ENCODE results near the gene TNFAIP6. TPM values are rescaled to one million over a fixed set of nuclear protein-coding genes. Genes with fewer than 3 reads are reported as not detected.
"Not testable (repeated sequence)": the region's sequence is repeated elsewhere in the genome, so short reads cannot be mapped to it uniquely, and the experiment has no call there.

TNFAIP6 gene
- total RNA-seq (not detected in 2 replicates), polyA plus RNA-seq (not detected in 2 replicates), polyA minus RNA-seq (not detected in 2 replicates)
- 0.33 TPM for total RNA-seq (2013)

GRCh38 chr2:151357359-151357758 lies at the start of gene TNFAIP6:
TNFAIP6 (plus strand) TSS chr2:151357592; CDS start chr2:151357667, 75 bp downstream.
- ChIA-PET CTCF (no interaction called here), POLR2A (no interaction called here)
- no peak for DNase-seq
- no peak within 1 kb of the TSS for H3K27ac ChIP-seq (ENCODE audit: low read length in 2 of 2)
- no peaks in the 10 kb centered on the region for H3K9me3 Mint-ChIP-seq (ENCODE audit: insufficient read depth)
- H3K79me2 ChIP-seq (ENCODE audit: control insufficient read depth, insufficient read depth, low read length), result no peaks in the 10 kb centered on the region
- no peaks in the 10 kb centered on the region for H3K9me3 ChIP-seq (ENCODE audit: control extremely low read depth in 1 of 3, control insufficient read depth in 2 of 3, insufficient read depth in 1 of 3, low read length in 2 of 3)
- H3K4me3 ChIP-seq (ENCODE audit: control extremely low read depth in 1 of 5, extremely low read depth in 1 of 5, insufficient read depth in 1 of 5, low read depth in 2 of 5, low read length in 4 of 5), result peak within 1 kb of the TSS in 1 of 5 experiments; percentile 44
- peaks cover 4% of the 10 kb centered on the region for H3K27me3 Mint-ChIP-seq
- H3K4me1 ChIP-seq (ENCODE audit: control insufficient read depth in 2 of 2, insufficient read depth in 2 of 2, low read length in 2 of 2), result no peaks in the 10 kb centered on the region
- TF ChIP-seq EZH2 (IDR thresholded peaks at IDR 0.05; ENCODE audit: borderline replicate concordance, insufficient read depth, low read depth, low read length, poor library complexity, severe bottlenecking) (no peak), CTCF (IDR thresholded peaks at IDR 0.05) (no peak)
- no peaks in the 10 kb centered on the region for H3K36me3 ChIP-seq (replicated peaks in 1 of 2; ENCODE audit: control extremely low read depth in 1 of 2, control insufficient read depth in 1 of 2, extremely low read depth in 1 of 2, insufficient read depth in 2 of 2, low read length in 1 of 2)
- no peak within 1 kb of the TSS for H3K27ac Mint-ChIP-seq
- no peak within 1 kb of the TSS for H3K4me3 Mint-ChIP-seq
- H3K4me2 ChIP-seq (replicated peaks; ENCODE audit: low read depth, low read length, poor library complexity, severe bottlenecking), result no peak within 1 kb of the TSS
- intact Hi-C loops (cut with micrococcal nuclease), result no loop called here
- no peaks in the 10 kb centered on the region for H4K20me1 ChIP-seq (ENCODE audit: control insufficient read depth, insufficient read depth, low read length, poor library complexity, severe bottlenecking)
- no peaks in the 10 kb centered on the region for H3K27me3 ChIP-seq (replicated peaks in 1 of 4; ENCODE audit: control extremely low read depth in 1 of 4, control insufficient read depth in 3 of 4, insufficient read depth in 4 of 4, low read length in 3 of 4)
- no peak within 1 kb of the TSS for H3K9ac ChIP-seq (ENCODE audit: low read length)
- WGBS (ENCODE audit: insufficient coverage), result 100% methylated on average over 1 of the region's 3 CpGs
- no peak for ATAC-seq (ENCODE audit: low read depth)
- H2AFZ ChIP-seq (ENCODE audit: insufficient read depth, low read depth, low read length, poor library complexity, severe bottlenecking), result no peak within 1 kb of the TSS
- H3K4me1 Mint-ChIP-seq, result no peaks in the 10 kb centered on the region

GRCh38 chr2:151310313-151310712 lies 47.1 kb upstream of the TNFAIP6 start:
- not testable (repeated sequence) for H3K36me3 ChIP-seq (replicated peaks in 1 of 2; ENCODE audit: control extremely low read depth in 1 of 2, control insufficient read depth in 1 of 2, extremely low read depth in 1 of 2, insufficient read depth in 2 of 2, low read length in 1 of 2)

GRCh38 chr2:151312440-151312839 lies 45.0 kb upstream of the TNFAIP6 start:
- not testable (repeated sequence) for H3K4me1 Mint-ChIP-seq

More at GRCh38 chr2:151310313-151310712, 47.1 kb upstream of the TNFAIP6 start:
- H3K27me3 ChIP-seq (replicated peaks in 1 of 4; ENCODE audit: control extremely low read depth in 1 of 4, control insufficient read depth in 3 of 4, insufficient read depth in 4 of 4, low read length in 3 of 4); H3K9ac ChIP-seq (ENCODE audit: low read length); H3K4me3 Mint-ChIP-seq; H4K20me1 ChIP-seq (ENCODE audit: control insufficient read depth, insufficient read depth, low read length, poor library complexity, severe bottlenecking); intact Hi-C loops (cut with micrococcal nuclease); H3K79me2 ChIP-seq (ENCODE audit: control insufficient read depth, insufficient read depth, low read length); H3K27ac ChIP-seq (ENCODE audit: low read length in 2 of 2); H3K4me3 ChIP-seq (ENCODE audit: control extremely low read depth in 1 of 5, extremely low read depth in 1 of 5, insufficient read depth in 1 of 5, low read depth in 2 of 5, low read length in 4 of 5); H3K9me3 Mint-ChIP-seq (ENCODE audit: insufficient read depth); H3K4me1 Mint-ChIP-seq; POLR2A ChIA-PET; CTCF ChIA-PET; H3K4me1 ChIP-seq (ENCODE audit: control insufficient read depth in 2 of 2, insufficient read depth in 2 of 2, low read length in 2 of 2); H3K27ac Mint-ChIP-seq; H3K4me2 ChIP-seq (replicated peaks; ENCODE audit: low read depth, low read length, poor library complexity, severe bottlenecking); ATAC-seq (ENCODE audit: low read depth); H2AFZ ChIP-seq (ENCODE audit: insufficient read depth, low read depth, low read length, poor library complexity, severe bottlenecking); H3K27me3 Mint-ChIP-seq; H3K9me3 ChIP-seq (ENCODE audit: control extremely low read depth in 1 of 3, control insufficient read depth in 2 of 3, insufficient read depth in 1 of 3, low read length in 2 of 3); DNase-seq: not testable (repeated sequence)
- 92% methylated on average over 4 of the region's 6 CpGs for WGBS (ENCODE audit: insufficient coverage)

More at GRCh38 chr2:151312440-151312839, 45.0 kb upstream of the TNFAIP6 start:
- H3K4me1 ChIP-seq (ENCODE audit: control insufficient read depth in 2 of 2, insufficient read depth in 2 of 2, low read length in 2 of 2); H3K36me3 ChIP-seq (replicated peaks in 1 of 2; ENCODE audit: control extremely low read depth in 1 of 2, control insufficient read depth in 1 of 2, extremely low read depth in 1 of 2, insufficient read depth in 2 of 2, low read length in 1 of 2); ATAC-seq (ENCODE audit: low read depth); H3K27me3 ChIP-seq (replicated peaks in 1 of 4; ENCODE audit: control extremely low read depth in 1 of 4, control insufficient read depth in 3 of 4, insufficient read depth in 4 of 4, low read length in 3 of 4); H3K9ac ChIP-seq (ENCODE audit: low read length); CTCF ChIA-PET; intact Hi-C loops (cut with micrococcal nuclease); H3K27ac ChIP-seq (ENCODE audit: low read length in 2 of 2); H3K4me3 Mint-ChIP-seq; H2AFZ ChIP-seq (ENCODE audit: insufficient read depth, low read depth, low read length, poor library complexity, severe bottlenecking); DNase-seq; H3K9me3 ChIP-seq (ENCODE audit: control extremely low read depth in 1 of 3, control insufficient read depth in 2 of 3, insufficient read depth in 1 of 3, low read length in 2 of 3); H3K4me3 ChIP-seq (ENCODE audit: control extremely low read depth in 1 of 5, extremely low read depth in 1 of 5, insufficient read depth in 1 of 5, low read depth in 2 of 5, low read length in 4 of 5); H3K79me2 ChIP-seq (ENCODE audit: control insufficient read depth, insufficient read depth, low read length); H3K27me3 Mint-ChIP-seq; H4K20me1 ChIP-seq (ENCODE audit: control insufficient read depth, insufficient read depth, low read length, poor library complexity, severe bottlenecking); POLR2A ChIA-PET; H3K9me3 Mint-ChIP-seq (ENCODE audit: insufficient read depth); H3K27ac Mint-ChIP-seq; H3K4me2 ChIP-seq (replicated peaks; ENCODE audit: low read depth, low read length, poor library complexity, severe bottlenecking): not testable (repeated sequence)
- WGBS (ENCODE audit: insufficient coverage), result 87% methylated on average over 6 of the region's 6 CpGs

Data from B cell (primary cell).